ENCODE measurements around the gene SPOCK2.

The SPOCK2 gene

GRCh38 chr10:72027498-72027897 lies 60.9 kb downstream of the SPOCK2 start:
- no peak for DNase-seq

- DNase-seq, result no peak
These were observed 61.9 kb downstream of the SPOCK2 start for GRCh38 chr10:72026278-72027111.

GRCh38 chr10:72025832-72026231 lies 62.5 kb downstream of the SPOCK2 start:
- no peak for DNase-seq

- no peak for DNase-seq
These were observed 63.0 kb downstream of the SPOCK2 start for GRCh38 chr10:72025400-72025799.

GRCh38 chr10:72024596-72024995 lies 63.8 kb downstream of the SPOCK2 start:
- DNase-seq, result no peak

- no peak for DNase-seq
These were observed 66.1 kb downstream of the SPOCK2 start for GRCh38 chr10:72022228-72022627.

GRCh38 chr10:72020914-72021809 lies 67.2 kb downstream of the SPOCK2 start:
- DNase-seq, result no peak

- DNase-seq, result no peak
These were observed 69.1 kb downstream of the SPOCK2 start for GRCh38 chr10:72019085-72019876.

GRCh38 chr10:72016608-72017300 lies 71.6 kb downstream of the SPOCK2 start:
- DNase-seq, result peak in 5 of 14 donors; percentile 49 to 55 (median 51)

- no peak for DNase-seq
These were observed 72.5 kb downstream of the SPOCK2 start for GRCh38 chr10:72015841-72016240.

- no peak for DNase-seq
These were observed 73.4 kb downstream of the SPOCK2 start for GRCh38 chr10:72014785-72015480.

GRCh38 chr10:72014197-72014596 lies 74.2 kb downstream of the SPOCK2 start:
- no peak for DNase-seq

- DNase-seq, result peak in 10 of 14 donors; percentile 34 to 78 (median 60)
These were observed 75.0 kb downstream of the SPOCK2 start for GRCh38 chr10:72013202-72013945.

GRCh38 chr10:72012796-72013195 lies 75.6 kb downstream of the SPOCK2 start:
- DNase-seq, result peak in 4 of 14 donors; percentile 57 to 78 (median 60)

GRCh38 chr10:72011976-72012512 lies 76.3 kb downstream of the SPOCK2 start:
- no peak for DNase-seq

- peak in 10 of 14 donors; percentile 36 to 80 (median 68) for DNase-seq
These were observed 76.9 kb downstream of the SPOCK2 start for GRCh38 chr10:72011468-72011867.

GRCh38 chr10:72011016-72011415 lies 77.3 kb downstream of the SPOCK2 start:
- DNase-seq, result no peak

- DNase-seq, result peak in 2 of 14 donors; percentile 48 to 63
These were observed 77.9 kb downstream of the SPOCK2 start for GRCh38 chr10:72010234-72010973.

- peak in 12 of 14 donors; percentile 53 to 92 (median 80) for DNase-seq
These were observed 78.8 kb downstream of the SPOCK2 start for GRCh38 chr10:72009425-72010081.

Data from C1 segment of cervical spinal cord (tissue), 14 donors.